Adrenal gland (tissue), 12 donors: Measurements from ENCODE around the gene SSTR4. TPM values are rescaled to one million over a fixed set of nuclear protein-coding genes. Genes with fewer than 3 reads are reported as not detected.

Experiments used
- DNase-seq, 7 donors: peaks; one replicate each; pipeline ENCODE4 v3.0.0-alpha.2; 2019 to 2020
- H3K27ac ChIP-seq, 5 donors: fragments of 200-600 bp; sonication (generic) in 4 of 5; 1 replicate in 3 of 5; 2 replicates in 2 of 5; pipeline versions ENCODE4 v1.5.1 to v1.8.0; 2016 to 2020; ENCODE audit warnings: mild to moderate bottlenecking in 1 of 5
- H3K27me3 ChIP-seq: fragments of 200-600 bp; 2 replicates; pipeline ENCODE4 v1.8.0; 2021
- H3K36me3 ChIP-seq, 2 donors: fragments of 200-600 bp; replicated peaks in 1 of 2; 1 replicate in 1 of 2; 2 replicates in 1 of 2; pipeline versions ENCODE4 v1.5.1 to v1.8.0; 2018 to 2022
- H3K4me1 ChIP-seq, 2 donors: fragments of 200-600 bp; replicated peaks in 1 of 2; 1 replicate in 1 of 2; 2 replicates in 1 of 2; pipeline versions ENCODE4 v1.5.1 to v1.8.0; 2018 to 2021
- H3K4me3 ChIP-seq, 4 donors: fragments of 200-600 bp; sonication (generic) in 3 of 4; one replicate each; pipeline ENCODE4 v1.5.1; 2016 to 2018
- H3K9me3 ChIP-seq, 3 donors: fragments of 200-600 bp; sonication (generic) in 1 of 3; replicated peaks in 1 of 3; 1 replicate in 2 of 3; 2 replicates in 1 of 3; pipeline versions ENCODE4 v1.5.1 to v1.8.0; 2016 to 2021
- POLR2A ChIP-seq, 2 donors: fragments of 450-650 bp; IDR thresholded peaks; one replicate each; pipeline ENCODE4 v1.6.1; 2017; ENCODE audit warnings: antibody characterized with exemption in 2 of 2, mild to moderate bottlenecking in 2 of 2, moderate library complexity in 1 of 2
- WGBS, 4 donors: extraction: QIAGEN DNeasy Blood & Tissue Kit in 2 of 4; methylation state at CpG; one replicate each; pipeline versions ENCODE4 v1.1.5 to v1.1.7; 2013 to 2017; 5-methylcytosine and 5-hydroxymethylcytosine counted together
- intact Hi-C, 2 donors: fragments of 100-400 bp; cut with DNase I; formaldehyde crosslinking; loops; one replicate each; pipeline versions ENCODE4 v1.14.1 to v1.15.0; 2022 to 2023
- polyA plus RNA-seq, 3 donors: library from polyadenylated mRNA; stranded (reverse); fragments of 200-250 nt in 2 of 3; fragments of 350-450 nt in 1 of 3; fragmentation: Illumina TruSeq in 1 of 3; extraction: RNeasy Lipid Tissue Mini Kit (QIAGEN cat#74804) in 1 of 3; gene quantifications; one replicate each; pipeline ENCODE4 v1.2.3, GENCODE V29; 2013 to 2014
- total RNA-seq, 9 donors: library from RNA; depleted of rRNA in 4 of 9; stranded (reverse); fragments of >200 nt in 4 of 9; fragments of 120-200 nt in 1 of 9; fragmentation: NEBNext Ultra II Directional in 1 of 9; extraction: Animal tissue kit (Norgen Biotek cat#: 25700) in 1 of 9; gene quantifications; one replicate each; pipeline versions ENCODE4 v1.1.0 to v1.2.4, GENCODE V29; 2013 to 2023
- TF ChIP-seq, protein P1 (sequence below), 6 experiments: fragments of 450-650 bp in 4 of 6; fragments of 200-600 bp in 2 of 6; sonication (generic) in 1 of 6; IDR thresholded peaks; 1 replicate in 5 of 6; 2 replicates in 1 of 6; pipeline versions ENCODE4 v1.5.1 to v1.8.0; 2016 to 2021; ENCODE audit warnings: antibody characterized with exemption in 6 of 6, mild to moderate bottlenecking in 2 of 6, moderate library complexity in 1 of 6
- donor health status: healthy with polysubstance abuse.
- donor health status: Bipolar disorder and iron deficiency.
- donor health status: DM: yes; HTN: yes; CAD: no.
- donor health status: DM: no; HTN: no; CAD: no.
- donor health status: DM: no; HTN: no; CAD: no.
- donor health status: DM: yes; HTN: yes; CAD: no.

SSTR4 gene
- total and polyA plus RNA-seq, 12 donors: not detected

- Histone ChIP-seq H3K36me3 (no peaks in the 10 kb centered on the region), H3K27me3 (peaks cover 17% of the 10 kb centered on the region), H3K9me3 (no peaks in the 10 kb centered on the region), H3K4me1 (peaks cover 24 to 55% of the 10 kb centered on the region in 2 donors), H3K4me3 (peak overlapping the region in 2 of 4 donors; percentile 6 to 56), H3K27ac (peak overlapping the region in 1 of 5 donors; percentile 86)
- TF ChIP-seq, protein P1, sequence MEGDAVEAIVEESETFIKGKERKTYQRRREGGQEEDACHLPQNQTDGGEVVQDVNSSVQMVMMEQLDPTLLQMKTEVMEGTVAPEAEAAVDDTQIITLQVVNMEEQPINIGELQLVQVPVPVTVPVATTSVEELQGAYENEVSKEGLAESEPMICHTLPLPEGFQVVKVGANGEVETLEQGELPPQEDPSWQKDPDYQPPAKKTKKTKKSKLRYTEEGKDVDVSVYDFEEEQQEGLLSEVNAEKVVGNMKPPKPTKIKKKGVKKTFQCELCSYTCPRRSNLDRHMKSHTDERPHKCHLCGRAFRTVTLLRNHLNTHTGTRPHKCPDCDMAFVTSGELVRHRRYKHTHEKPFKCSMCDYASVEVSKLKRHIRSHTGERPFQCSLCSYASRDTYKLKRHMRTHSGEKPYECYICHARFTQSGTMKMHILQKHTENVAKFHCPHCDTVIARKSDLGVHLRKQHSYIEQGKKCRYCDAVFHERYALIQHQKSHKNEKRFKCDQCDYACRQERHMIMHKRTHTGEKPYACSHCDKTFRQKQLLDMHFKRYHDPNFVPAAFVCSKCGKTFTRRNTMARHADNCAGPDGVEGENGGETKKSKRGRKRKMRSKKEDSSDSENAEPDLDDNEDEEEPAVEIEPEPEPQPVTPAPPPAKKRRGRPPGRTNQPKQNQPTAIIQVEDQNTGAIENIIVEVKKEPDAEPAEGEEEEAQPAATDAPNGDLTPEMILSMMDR (IDR thresholded peaks at IDR 0.05): no peak
- TF ChIP-seq POLR2A (IDR thresholded peaks at IDR 0.05): no peak
- peak in 3 of 7 donors; percentile 8 to 48 (median 26) for DNase-seq
- intact Hi-C loops: no loop called here
- whole genome bisulfite sequencing, 4 donors: 17 to 25% (median 24%) methylated on average over 33 to 47 of the region's 47 CpGs; no CpG with 5 or more reads in 1 of the 4 donors
These were observed 12.7 kb downstream of the SSTR4 start for GRCh38 chr20:23047738-23048214.

DNA sequence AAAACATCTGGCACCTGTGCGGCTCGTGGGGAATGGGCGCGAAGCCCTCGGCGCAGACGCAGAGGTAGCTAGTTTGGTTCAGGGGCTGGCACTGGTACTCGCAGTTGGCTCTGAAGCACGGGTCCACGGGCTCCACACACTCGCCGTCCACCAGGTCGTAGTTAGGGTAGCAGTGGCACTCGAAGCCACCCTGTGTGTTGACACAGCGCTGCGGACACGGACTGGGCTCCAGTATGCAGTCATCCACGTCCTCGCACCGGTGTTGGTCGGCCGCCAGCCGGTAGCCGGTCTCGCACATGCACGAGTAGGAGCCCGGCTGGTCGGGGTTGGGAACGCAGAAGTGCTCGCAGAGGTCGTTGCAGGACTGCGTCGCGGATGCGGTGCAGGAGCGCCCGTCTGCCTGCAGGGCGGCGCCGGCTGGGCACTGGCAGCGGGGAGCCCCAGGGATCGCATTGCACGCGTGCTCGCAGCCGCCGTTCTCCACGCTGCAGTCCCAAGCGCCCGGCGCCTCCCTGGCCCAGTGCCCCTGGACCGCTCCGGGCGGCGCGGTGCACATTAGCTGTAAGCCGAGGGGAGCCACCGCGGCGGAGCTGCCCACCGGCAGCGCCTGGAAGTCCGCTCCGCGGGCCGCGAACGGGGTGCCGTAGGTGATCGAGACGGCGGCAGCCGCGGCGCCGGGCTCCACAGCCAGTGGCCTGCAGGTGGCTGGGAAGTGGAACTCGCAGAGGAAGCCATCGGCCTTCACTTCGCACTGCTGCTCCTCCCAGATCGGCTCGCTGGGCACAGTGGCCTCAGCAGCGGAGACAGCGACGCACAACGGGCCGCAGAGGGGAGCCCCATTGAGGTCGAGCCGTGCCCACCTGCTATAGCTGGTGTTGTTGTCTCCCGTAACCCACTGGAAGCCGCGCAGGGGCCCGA, 13.4 kb downstream of the SSTR4 start:
- peak overlapping the region in 2 of 4 donors; percentile 28 to 56 for H3K4me3 ChIP-seq
- no peaks in the 10 kb centered on the region for H3K36me3 ChIP-seq
- no peaks in the 10 kb centered on the region for H3K9me3 ChIP-seq
- peak overlapping the region in 4 of 5 donors; percentile 38 to 86 (median 60) for H3K27ac ChIP-seq
- H3K4me1 ChIP-seq: peaks cover 24 to 55% of the 10 kb centered on the region in 2 donors
- DNase-seq: peak; percentile 45 to 69 (median 55)
- 4 to 16% (median 5%) methylated on average over 22 to 92 of the region's 92 CpGs for WGBS, 4 donors
- intact Hi-C loops: no loop called here
- TF ChIP-seq, protein P1 (IDR thresholded peaks at IDR 0.05): peak in 5 of 6 experiments; percentile 18 to 58 (median 43)
- TF ChIP-seq POLR2A (IDR thresholded peaks at IDR 0.05): no peak
- H3K27me3 ChIP-seq: peaks cover 17% of the 10 kb centered on the region

DNA sequence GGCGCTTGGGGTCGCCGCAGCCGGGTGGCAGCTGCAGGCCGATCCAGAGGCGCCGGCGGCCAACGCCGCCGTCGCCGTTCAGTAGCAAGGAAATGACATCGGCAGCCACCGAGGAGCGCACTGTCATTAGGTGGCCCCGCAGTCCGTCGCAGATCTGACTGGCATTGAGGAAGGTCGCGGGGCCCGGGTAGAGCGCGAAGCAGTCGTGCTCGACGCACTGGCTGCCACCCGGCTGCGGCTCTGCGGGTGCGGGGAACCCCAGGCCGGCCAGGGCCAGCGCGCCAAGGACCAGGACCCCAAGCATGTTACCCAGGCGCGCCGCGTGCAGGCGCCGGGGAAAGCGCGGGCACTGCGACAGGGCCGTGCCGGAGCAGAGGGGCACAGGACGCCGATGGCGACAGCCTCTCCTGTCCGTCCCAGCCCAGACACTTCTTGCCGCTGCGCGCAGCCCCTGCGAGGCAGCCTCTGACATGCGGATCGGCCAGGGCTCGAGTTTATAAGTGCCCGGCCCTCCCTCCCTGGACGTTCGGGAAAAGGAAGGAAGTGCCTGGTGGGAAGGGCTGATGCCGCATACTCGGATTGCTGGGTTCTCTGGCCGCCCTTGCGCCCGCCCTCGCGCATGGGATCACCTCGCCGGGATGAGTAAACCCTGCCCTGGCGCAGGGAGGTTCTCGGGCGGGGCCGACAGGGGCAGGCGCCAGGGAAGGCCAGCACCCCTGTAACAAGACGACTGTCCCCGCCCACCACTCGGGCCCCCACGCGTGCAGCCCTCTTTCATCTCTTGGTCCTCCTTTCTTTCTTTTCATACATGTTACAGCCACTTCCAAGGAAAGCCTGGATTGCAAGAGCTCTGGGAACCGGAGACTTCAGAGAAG, 14.3 kb downstream of the SSTR4 start, which contains the start of gene THBD:
Gene THBD (minus strand): TSS at position 472 of the 875 bp plus-strand sequence. CDS start 168 bp downstream, at position 304.
- intact Hi-C loops: loop anchor here (10.0 kb wide), 2 partner anchors 185 to 355 kb away; no protein-coding TSS in a partner anchor
- Histone ChIP-seq H3K27ac (peak within 1 kb of the TSS in 4 of 5 donors; percentile 38 to 86 (median 62)), H3K36me3 (no peaks in the 10 kb centered on the region), H3K9me3 (no peaks in the 10 kb centered on the region), H3K4me3 (peak within 1 kb of the TSS in 2 of 4 donors; percentile 28 to 56), H3K4me1 (peaks cover 24 to 55% of the 10 kb centered on the region in 2 donors), H3K27me3 (peaks cover 17% of the 10 kb centered on the region)
- 0 to 1% (median 1%) methylated on average over 20 to 79 of the region's 79 CpGs for WGBS, 4 donors
- peak; percentile 56 to 82 (median 73) for DNase-seq
- TF ChIP-seq, protein P1 (IDR thresholded peaks at IDR 0.05): no peak
- peak; percentile 71 to 72 for TF ChIP-seq POLR2A (IDR thresholded peaks at IDR 0.05)
